GM21576 (cell line): Measurements from ENCODE around the gene DACT3.
A peak's percentile ranks its signal among the peaks of the same experiment; 100 is the strongest.

ENCODE experiments used
- ATAC-seq: cut with Tn5 transposase; IDR thresholded peaks from one replicate; pipeline ENCODE4 v1.9.1; 2021; ENCODE audit warnings: mild to moderate bottlenecking, moderate library complexity; ENCODE audit not compliant: unreplicated experiment

Gene DACT3

GRCh38 chr19:46600384-46601317 is 60.3 kb downstream of the DACT3 start:
- ATAC-seq = peak; percentile 78

- ATAC-seq = no peak
Observed at GRCh38 chr19:46599716-46600373, 61.1 kb downstream of the DACT3 start.

- ATAC-seq = no peak
Observed at GRCh38 chr19:46598372-46598917, 62.5 kb downstream of the DACT3 start.
